GM19463 (cell line): Measurements from ENCODE around the gene GABRG3.

ENCODE experiments used
- ATAC-seq: cut with Tn5 transposase; IDR thresholded peaks from one replicate; pipeline ENCODE4 v1.9.1; 2021; ENCODE audit warnings: mild to moderate bottlenecking, moderate library complexity; ENCODE audit not compliant: unreplicated experiment

The GABRG3 gene

DNA sequence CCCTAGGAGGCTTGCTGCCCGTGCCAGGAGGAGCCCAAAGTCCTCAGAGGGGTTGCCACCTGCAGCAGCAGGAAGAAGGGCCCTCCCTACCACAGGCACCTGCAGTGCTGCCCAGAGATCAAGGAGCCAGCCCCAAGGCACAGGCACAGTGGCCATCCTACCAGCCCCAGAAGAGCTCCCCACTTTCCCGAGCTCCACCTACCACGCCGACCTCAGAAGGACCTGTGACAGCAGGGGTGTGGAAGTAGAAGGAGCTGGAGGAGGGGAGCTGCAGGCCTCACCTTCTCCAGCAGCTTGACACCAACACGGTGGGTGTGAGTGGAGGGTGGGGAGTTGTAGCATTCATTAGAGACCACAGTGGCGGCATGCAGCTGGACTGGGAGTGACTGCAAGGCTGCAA, 485.8 kb downstream of the GABRG3 start:
- ATAC-seq: no peak

DNA sequence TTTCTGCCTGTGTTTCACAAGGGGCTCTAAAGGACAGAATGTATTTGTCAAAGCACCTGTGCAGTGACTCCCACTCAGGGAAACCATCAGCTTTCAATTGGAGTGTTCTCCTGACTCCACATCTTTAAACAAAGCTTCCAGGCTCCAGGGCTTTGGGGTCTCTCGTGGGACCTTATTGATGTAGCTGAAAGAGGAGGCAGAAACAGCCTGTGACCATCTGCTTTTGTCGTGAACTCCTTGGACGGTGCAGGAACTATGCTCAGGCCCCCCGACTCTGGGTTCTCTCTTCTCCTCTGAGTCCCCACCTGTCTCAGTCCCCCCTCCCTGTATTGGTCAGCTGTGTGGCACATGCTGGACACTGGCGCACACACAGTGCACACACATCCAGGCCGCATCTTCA, 486.8 kb downstream of the GABRG3 start:
- ATAC-seq: no peak

DNA sequence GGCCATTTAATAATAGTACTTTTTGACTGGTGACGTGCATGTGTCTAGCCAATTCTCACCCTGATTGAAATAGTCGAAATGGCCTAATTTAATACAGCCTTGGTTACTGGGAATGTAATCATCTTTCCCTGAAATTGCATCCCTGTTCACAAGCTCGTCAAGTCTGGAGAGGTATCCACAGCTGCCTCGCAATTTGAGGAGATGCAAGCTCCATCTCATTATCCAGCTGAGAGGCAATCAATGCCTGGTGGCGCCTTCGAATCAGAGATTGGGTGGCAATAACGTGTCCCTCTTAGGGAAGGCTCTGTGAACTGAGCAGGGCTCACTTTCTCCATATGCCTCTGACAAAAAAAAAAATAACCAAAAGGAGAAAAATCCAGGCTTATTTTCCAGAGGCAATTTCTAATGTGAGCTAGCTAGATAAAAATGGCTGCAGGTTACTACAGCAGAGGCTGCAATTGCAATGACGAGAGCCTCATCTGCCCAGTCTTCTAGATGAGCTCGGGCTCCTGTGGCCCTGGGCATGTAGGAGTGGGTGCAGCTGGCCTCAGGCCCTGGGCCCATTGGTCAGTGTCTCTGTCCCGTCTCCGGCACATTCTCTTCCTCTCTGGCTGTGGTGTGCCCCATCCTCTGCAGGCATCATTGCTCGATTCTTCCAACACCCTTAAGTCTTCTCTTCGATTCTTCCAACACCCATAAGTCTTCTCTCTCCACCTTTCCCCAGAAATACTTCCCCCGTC, 487.5 kb downstream of the GABRG3 start:
- ATAC-seq: no peak

DNA sequence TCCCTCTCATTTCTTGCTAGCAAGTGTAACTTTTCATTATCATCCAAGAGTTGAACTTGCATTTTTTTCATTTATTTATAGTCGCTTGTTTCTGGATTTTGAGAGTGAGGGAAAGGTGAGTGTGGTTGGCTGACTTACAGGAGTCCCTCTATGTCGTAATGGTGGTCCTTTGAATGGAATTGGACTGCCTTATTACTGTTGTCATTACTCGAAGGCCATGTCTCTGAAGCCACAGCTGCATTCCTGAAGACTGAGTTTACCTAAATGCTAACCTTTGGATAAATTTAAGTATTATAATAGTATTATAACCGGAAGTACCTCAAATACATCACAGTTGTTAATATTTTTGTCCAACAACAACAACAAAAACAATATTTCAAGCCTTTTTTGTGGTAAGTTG, 488.9 kb downstream of the GABRG3 start:
- no peak for ATAC-seq

DNA sequence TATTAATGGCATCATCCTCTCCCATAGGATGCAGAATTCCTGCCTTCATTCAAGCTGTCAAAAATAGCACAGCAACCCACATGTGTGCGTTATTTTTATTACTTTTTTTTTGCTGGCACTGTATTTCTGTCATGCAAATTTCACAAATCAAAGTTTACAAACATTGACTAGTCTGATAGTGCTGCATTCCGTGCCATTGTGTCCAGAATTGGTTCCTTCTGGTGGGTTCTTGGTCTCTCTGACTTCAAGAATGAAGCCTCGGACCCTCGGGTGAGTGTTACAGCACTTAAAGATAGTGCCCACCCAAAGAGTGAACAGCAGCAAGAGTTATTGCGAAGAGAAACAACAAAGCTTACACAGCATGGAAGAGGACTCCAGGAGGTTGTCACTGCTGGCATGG, 490.2 kb downstream of the GABRG3 start:
- no peak for ATAC-seq

DNA sequence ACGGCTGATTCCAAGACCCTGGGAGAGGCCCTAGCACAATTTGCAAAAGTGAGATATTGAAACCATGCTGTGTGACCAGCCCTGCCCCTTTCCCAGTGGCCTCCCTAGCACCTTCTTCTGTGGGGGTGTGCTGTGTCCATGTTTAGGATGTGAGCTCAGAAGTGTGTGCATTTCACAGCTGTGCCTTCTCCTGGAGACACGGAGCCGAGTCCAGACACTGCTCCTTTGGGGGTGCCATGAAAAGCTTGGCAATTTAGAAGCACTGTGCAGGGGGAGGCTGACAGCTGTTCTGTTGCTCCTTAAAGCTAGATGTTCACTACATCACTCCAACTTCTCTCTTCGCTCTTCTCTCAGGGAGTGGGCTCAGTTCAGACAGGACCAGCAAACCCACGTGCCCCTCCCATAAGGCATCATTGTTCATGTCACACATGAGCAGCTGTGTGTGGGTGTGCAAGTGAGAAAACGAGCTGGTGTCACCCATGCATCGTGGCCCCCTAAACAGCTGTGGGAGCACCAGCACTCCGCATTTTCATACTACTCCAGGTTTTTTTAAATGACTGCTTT, 492.6 kb downstream of the GABRG3 start:
- ATAC-seq: no peak

DNA sequence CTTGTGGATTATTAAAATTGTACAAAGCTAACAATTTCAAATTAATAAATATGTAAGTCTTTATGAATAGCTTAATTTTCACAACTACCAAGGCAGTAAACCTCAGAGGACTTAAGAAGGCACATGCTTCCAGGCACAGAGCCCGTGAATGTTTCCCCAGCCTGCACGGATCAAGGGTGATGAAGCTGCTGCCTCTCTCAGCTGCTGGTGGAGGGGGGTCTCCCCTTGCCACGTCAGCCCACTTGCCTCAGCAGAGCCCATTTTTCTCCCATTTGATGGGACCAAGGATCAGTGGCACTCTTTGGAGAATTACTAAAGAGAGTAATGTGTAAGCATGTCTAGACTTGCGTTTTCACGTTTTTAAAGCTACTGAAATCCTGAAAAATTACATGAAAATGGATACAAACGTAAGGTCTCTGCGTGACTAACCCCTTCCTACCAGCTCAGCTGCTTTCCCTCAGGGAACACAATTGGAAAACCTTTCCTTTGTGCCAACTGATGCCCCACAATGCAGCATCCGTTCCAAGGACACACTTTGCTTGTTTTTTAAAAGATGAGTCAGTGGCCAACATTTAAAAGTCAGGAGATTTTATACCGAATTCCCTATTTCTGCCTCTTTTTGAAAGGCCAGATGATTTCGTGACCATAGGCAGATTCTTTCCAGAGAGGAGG, 494.1 kb downstream of the GABRG3 start:
- no peak for ATAC-seq

DNA sequence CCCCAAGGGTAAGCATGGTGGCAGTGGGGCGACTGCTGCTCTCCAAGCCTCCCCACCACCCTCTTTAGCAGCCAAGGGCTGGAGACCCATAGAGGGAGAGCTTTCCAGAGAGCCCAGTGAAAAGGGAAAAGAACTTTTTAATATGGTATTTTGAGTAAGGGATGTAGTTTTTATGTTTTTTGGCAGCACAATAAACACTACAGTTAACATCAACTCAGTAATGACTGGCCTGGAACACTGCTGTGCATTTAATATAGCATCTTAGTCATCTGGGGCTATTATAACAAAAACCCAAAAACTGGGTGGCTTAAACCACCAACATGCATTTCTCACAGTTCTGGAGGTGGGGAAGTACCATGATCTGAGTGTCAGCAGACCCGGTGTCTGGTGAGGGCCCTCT, 495.8 kb downstream of the GABRG3 start:
- ATAC-seq: no peak

DNA sequence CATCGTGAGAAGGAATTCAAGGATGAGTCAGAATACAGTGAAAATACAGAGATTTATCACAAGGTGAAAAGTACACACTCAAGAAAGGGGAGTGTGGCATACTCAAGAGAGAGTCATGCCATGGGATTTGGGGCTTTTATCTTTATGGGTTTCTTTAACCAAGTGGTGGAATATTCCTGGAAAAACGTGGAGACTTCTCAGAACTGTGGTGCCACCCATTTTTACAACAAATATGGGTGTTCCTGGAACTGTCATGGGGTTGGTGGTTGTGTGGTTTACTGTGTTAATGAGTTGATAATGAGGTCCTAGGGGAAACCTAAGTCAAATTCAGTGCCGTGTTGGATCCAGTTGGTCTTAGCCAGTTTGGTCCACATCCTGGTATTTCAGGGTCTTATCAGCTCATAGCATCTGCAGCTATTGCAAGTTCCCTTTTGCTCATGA, 497.2 kb downstream of the GABRG3 start:
- no peak for ATAC-seq

DNA sequence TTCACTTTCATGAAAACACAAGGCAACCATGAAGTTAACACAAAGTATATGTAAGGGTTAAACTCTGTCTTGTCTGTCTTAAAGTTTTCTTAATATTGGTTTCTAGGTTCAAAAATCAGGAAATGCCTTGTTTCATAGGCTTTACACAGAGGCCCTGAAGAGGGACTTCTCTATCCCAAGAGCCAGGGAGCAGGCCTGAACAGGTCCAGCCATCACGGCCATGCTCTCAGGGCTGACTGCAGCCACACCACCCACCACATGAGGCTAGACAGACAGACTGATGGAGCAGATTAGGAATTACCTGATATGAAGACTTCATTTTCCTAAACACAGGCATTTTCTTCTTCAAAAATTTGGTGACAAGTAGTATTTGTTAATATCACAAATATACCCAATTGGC, 502.9 kb downstream of the GABRG3 start:
- no peak for ATAC-seq

DNA sequence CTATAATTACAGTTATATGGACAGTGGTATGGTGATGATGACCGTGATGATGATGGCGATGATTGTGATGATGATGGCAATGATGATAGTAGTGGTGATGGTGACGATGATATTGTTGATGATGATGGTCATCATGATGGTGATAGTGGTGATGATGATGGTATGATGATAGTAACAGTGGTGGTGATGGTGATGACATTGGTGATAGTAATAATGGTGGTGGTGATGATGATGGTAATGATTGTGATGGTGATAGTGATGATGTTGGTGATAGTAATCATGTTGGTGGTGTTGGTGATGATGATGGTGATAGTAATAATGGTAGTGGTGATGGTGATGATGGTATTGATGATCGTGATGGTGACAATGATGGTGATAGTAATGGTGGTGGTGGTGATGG, 504.4 kb downstream of the GABRG3 start:
- ATAC-seq: no peak

DNA sequence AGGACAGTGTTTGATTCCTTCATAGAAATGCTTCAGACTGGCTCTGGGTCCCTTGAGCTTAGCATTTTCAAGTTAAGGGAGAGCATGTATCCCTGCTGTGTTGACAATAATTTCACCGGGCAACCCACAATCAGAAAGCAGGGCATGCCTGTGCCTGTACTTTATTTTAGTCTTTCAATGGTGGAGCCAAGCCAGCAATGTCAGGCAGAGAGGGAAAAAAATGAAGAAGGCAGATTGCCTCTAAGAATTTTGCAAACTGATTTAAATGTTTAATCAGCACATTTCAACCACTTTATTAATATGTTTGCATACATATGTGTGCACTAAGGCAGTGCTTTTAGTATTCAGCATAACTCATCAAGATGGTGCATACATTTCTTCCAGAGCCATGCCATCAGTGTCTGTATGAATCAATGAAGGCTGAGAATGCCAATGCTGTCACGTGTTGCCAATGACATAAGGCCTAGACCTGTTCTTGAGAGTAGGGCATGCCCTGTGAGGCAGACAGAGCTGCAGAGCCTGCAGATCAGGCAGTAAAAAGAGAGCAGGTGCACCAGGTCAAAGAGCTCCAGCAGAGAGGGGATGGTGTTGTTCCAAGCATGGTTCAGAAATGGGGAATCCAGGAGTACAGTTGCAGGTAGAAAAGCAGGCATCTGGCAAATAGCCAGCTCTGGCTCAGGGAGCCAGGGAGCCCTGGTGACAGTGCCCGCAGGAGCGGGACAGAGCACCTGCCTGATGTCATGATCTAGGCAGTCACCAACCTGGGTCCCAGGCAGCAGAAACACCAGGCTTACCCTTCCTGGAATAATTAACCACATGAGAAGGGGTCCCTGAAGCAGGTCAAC, 508.5 kb downstream of the GABRG3 start:
- ATAC-seq: no peak

DNA sequence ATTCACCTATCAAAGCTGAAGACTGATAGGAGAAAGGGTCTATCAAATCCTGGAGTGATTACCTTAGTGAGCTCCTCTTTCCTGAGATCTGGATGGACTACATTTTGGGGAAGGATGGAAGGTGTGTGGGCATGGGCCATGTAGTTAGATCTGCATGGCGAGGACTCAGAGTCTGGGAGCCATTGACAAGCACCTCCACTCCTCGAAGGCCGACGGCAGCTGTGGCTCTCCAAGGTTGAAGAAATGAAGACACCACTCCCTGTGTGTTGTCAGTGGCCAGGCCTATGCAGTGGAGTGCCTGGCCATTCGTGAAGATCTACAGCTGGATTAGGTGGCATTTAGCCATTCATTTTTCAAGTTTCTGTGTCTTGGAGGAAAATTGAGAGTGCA, 509.2 kb downstream of the GABRG3 start:
- ATAC-seq: no peak

DNA sequence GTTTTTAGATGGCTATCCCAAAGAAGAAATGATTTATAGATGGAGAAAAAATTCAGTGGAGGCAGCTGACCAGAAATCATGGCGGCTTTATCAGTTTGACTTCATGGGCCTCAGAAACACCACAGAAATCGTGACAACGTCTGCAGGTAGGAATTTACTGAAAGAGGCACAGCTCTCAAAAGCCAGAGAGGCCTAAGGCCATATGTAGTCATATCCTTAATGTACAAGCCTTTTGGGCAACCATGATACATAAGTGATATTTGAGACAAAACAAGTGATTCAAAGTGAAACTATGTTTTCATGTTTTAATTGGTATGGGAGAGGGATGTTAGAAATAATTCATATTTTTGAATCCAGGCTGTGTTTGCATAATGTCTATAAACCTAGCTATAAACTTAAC, 509.7 kb downstream of the GABRG3 start:
- no peak for ATAC-seq

DNA sequence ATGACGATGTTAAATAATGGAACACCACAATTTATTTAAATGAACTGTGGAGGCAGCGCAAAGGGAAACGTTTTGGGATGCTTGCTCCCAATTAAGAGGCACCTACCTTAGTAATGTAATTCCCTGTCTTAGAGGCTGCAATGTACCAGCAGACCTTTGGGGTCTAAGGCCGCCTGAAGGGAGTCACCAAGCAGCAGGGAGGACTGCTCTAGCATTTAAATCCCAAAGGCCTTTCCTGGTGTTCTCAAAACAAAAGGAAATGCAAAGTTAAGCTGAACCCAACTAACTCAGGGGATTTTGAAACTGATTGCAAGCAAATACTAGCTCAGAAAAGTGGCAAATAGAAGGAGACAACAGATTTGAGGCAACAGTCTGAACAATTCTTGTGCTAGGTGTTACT, 510.8 kb downstream of the GABRG3 start:
- ATAC-seq: no peak

DNA sequence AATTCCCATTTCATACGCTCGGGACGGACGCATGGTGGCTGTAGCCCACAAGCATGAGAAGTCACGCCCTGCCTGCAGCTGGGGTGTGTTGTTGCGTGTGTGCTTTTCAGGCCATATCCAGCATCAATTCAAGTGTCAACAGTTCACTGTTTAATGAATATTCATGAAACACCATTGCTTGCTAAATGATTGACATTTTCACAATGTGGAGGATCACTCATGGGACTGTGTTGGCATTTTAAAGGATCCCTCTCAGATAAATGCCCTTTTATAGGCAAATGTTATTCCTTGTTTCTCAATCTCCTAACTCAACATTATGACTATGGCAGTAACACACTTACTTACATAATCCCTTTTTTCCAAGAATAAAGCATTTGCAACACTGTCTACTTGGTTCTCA, 511.3 kb downstream of the GABRG3 start:
- ATAC-seq: no peak

DNA sequence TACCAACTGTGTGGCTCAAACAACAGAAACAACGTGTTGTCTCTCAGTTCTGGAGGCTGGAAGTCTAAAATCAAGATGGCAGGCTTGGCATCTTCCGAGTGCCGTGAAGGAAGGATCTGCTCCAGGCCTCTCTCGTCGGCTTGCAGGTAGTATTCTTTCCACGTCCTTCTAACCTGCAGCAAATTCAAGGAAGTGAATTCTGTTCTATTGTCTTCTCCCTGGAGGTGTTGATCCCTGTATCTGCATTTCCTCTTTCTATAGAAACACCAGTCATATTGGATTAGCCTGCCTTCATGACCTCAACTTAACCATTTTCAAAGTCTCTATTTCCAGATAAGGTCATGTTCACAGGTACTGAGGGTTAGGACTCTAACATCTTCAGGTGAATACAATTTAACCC, 512.1 kb downstream of the GABRG3 start:
- no peak for ATAC-seq

DNA sequence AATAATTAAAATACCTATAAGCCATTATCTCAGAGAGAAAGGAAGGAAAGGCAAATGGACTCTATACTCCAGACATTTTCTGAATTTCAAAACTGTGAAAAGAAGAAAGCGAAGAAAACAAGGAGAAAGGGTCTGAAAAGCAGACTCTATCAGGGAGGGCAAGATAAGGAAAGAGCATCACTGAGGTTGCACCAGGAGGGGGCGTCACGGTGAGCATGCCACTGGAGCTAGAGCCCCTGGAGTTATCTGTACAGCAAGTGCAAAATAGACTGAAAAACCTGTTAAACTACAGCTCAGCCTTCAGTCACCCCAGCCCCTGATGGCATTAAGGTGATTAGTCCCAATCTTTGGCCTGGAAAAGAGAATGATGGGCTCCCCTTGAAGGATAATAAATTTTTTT, 514.3 kb downstream of the GABRG3 start:
- ATAC-seq: no peak

DNA sequence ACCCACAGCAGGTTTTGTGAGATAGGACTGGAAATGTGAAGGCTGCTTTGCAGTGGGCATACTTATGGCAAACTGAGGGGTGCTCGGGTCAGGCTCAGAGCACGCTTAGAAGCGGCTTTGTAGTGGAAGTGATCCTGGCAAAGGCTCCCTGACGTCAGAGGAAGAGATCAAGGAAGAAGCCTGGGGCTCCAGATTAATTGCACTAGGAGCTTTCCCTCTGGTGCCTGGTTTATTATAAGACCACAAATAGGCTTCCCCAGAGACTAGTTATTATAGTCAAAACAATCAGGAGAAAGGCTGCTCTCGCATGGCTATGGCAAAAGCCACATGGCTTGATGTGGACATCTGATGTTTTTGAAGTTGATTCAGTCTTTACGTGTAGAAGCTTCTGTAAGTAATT, 515.1 kb downstream of the GABRG3 start:
- ATAC-seq: no peak

DNA sequence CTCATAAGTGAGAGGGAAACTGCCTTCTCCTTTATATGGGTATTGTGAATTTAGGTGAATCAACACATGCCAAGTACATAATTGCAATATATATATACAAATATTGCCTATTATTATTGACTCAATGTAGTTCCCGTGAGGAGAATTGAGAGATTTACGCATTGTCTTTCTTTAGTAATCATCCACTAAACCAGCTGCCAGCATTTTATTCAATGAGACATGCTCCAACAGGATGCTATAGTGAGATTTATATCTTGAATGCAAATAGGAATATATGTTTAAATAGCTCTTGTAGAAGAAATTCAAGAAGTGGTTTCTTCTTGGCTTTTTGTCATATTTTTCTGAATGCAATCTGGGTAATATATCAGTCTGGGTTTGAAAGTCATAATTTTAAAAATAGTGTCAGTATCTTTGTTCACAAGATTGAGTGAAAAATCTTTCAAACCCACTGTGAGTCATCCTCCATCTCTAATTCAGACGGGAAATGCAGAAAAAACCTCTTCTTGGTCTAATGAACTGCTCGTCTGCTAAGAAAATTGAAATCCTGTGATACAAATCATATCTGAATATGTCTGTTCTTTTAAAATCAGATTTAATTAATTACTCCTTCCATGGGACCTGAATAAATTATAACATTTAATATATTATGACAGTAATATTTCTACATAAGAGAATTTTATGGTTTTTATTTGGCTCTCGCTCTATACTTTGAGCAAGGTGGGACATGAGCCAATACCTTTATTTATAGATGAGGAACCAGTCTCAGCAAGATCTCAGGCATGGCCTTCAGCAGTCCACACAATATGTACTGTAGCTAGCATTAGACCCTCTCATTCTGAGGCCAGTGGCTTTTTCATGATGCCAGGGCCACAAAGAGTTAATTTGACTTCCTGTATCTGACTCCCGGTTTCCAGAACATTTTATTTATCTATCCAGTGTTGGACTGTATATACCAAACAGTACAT, 516.0 kb downstream of the GABRG3 start:
- ATAC-seq: no peak
